K562 (cell line): ENCODE results near the gene SRBD1.

Experiments
- BACH1 ChIP-seq: fragments of 200-800 bp; sonication (Bioruptor generic); IDR thresholded peaks from 2 replicates; pipeline ENCODE4 v1.6.1; 2016; ENCODE audit warnings: missing genetic modification characterization, missing compliant biosample characterization
- GTF2A2 ChIP-seq: IDR thresholded peaks from 2 replicates; pipeline ENCODE4 v1.6.1; 2016; ENCODE audit warnings: mild to moderate bottlenecking, missing genetic modification characterization, missing compliant biosample characterization
- MAFK ChIP-seq: IDR thresholded peaks from 2 replicates; pipeline ENCODE4 v1.6.1; 2011; ENCODE audit warnings: low read length, improper control_type of control experiment
- MED1 ChIP-seq: sonication (generic); formaldehyde crosslinking; IDR thresholded peaks from 2 replicates; pipeline ENCODE4 v1.8.1; 2023; ENCODE audit warnings: missing genetic modification reagents, borderline replicate concordance
- PHF21A ChIP-seq: fragments of 450-650 bp; IDR thresholded peaks from 2 replicates; pipeline ENCODE4 v1.6.1; 2017; ENCODE audit warnings: low read depth, borderline replicate concordance
- POLR2A ChIP-seq: fragments of 450-650 bp; conservative IDR thresholded peaks from 2 replicates; pipeline ENCODE4 v1.6.1; 2016
- TF ChIP-seq, protein P1 (sequence below): sonication (generic); formaldehyde crosslinking; IDR thresholded peaks from 2 replicates; pipeline ENCODE4 v1.5.0; 2020; ENCODE audit warnings: missing genetic modification reagents
- TF ChIP-seq, protein P2 (sequence below): sonication (generic); formaldehyde crosslinking; IDR thresholded peaks from 2 replicates; pipeline ENCODE4 v1.8.1; 2023; ENCODE audit warnings: mild to moderate bottlenecking, missing genetic modification reagents
- TF ChIP-seq, protein P3 (sequence below), 2 experiments: fragments of 200-800 bp in 1 of 2; sonication (Bioruptor generic) in 1 of 2; sonication (generic) in 1 of 2; formaldehyde crosslinking in 1 of 2; IDR thresholded peaks in 1 of 2; conservative IDR thresholded peaks in 1 of 2; 2 replicates each; pipeline versions ENCODE4 v1.5.0 to v1.6.1; 2016 to 2020; ENCODE audit warnings: missing compliant biosample characterization in 1 of 2, missing genetic modification characterization in 1 of 2, missing genetic modification reagents in 1 of 2

DNA sequence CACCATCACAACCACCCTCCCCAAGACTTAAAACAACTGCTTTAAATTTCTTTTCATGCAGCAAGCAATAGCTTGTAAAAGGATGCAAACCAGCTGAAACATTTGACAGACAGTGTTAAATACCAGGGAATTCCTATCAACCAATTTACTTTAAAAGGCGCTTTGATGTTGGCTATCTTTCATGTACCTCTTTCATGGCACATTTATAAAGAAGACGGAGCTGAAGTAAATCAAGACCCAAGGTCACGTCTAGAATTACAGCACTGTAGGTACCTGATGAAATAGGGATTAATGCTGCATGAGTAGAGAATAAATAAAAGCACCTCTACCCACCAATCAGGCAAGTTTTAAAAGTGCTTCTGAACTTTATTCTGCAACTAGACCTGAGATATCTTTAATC lies 78.9 kb downstream of the SRBD1 start:
- TF ChIP-seq BACH1 (no peak), GTF2A2 (tag) (no peak), PHF21A (no peak), POLR2A (no peak), MAFK (no peak), MED1 (CRISPR knock-in tag) (no peak)
- TF ChIP-seq, protein P1, sequence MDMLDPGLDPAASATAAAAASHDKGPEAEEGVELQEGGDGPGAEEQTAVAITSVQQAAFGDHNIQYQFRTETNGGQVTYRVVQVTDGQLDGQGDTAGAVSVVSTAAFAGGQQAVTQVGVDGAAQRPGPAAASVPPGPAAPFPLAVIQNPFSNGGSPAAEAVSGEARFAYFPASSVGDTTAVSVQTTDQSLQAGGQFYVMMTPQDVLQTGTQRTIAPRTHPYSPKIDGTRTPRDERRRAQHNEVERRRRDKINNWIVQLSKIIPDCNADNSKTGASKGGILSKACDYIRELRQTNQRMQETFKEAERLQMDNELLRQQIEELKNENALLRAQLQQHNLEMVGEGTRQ (CRISPR knock-in tag): no peak
- TF ChIP-seq, protein P2, sequence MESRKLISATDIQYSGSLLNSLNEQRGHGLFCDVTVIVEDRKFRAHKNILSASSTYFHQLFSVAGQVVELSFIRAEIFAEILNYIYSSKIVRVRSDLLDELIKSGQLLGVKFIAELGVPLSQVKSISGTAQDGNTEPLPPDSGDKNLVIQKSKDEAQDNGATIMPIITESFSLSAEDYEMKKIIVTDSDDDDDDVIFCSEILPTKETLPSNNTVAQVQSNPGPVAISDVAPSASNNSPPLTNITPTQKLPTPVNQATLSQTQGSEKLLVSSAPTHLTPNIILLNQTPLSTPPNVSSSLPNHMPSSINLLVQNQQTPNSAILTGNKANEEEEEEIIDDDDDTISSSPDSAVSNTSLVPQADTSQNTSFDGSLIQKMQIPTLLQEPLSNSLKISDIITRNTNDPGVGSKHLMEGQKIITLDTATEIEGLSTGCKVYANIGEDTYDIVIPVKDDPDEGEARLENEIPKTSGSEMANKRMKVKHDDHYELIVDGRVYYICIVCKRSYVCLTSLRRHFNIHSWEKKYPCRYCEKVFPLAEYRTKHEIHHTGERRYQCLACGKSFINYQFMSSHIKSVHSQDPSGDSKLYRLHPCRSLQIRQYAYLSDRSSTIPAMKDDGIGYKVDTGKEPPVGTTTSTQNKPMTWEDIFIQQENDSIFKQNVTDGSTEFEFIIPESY (CRISPR knock-in tag): no peak
- TF ChIP-seq, protein P3, sequence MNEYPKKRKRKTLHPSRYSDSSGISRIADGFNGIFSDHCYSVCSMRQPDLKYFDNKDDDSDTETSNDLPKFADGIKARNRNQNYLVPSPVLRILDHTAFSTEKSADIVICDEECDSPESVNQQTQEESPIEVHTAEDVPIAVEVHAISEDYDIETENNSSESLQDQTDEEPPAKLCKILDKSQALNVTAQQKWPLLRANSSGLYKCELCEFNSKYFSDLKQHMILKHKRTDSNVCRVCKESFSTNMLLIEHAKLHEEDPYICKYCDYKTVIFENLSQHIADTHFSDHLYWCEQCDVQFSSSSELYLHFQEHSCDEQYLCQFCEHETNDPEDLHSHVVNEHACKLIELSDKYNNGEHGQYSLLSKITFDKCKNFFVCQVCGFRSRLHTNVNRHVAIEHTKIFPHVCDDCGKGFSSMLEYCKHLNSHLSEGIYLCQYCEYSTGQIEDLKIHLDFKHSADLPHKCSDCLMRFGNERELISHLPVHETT (CRISPR knock-in tag; conservative IDR thresholded peaks at IDR 0.05 in 1 of 2, IDR thresholded peaks at IDR 0.05 in 1 of 2): no peak
